GM21390 (cell line): ENCODE data around the gene RCAN2.
"Not testable (repeated sequence)": the region's sequence is repeated elsewhere in the genome, so short reads cannot be mapped to it uniquely, and the experiment has no call there.

Experiments
- ATAC-seq: cut with Tn5 transposase; IDR thresholded peaks from one replicate; pipeline ENCODE4 v1.9.1; 2021; ENCODE audit not compliant: unreplicated experiment

Gene RCAN2

DNA sequence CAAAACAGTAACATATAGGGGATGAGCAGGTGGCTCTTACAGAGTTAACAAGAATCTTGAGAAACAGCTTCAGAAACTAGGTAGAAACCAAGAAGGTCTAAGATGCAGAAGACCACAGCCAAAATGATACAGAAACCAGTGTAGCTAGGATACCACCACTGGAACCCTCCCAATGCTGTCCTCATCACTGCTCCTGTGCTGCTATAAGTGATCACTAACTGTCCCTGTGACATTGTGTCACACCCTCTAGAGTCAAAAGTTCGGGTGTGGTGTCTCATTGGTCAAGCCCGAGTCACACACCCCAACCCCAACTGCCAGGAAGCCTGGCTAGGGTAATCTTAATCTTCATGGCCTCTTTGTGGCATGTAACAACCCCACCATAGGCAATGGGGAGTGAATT, 153.1 kb downstream of the RCAN2 start:
- peak; percentile 97 for ATAC-seq

DNA sequence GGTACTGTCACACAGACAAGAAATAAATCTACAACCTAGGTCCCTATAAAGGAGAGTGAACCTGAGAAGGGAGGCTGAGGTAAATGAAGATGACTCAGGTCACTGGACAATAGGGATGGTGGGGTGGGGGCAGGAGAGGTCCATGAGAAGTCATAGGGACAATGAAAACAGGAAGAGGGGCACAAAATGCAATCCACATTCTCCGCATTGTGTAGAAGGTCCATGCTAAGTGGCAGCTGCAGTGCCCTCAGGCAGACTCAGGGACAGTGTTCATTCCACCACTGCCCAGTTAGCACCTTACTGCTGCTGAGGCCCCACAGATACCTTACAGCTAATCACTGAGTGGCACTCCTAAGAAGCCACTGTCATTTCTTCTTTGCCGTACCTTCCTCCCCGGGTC, 156.8 kb downstream of the RCAN2 start:
- ATAC-seq = no peak

DNA sequence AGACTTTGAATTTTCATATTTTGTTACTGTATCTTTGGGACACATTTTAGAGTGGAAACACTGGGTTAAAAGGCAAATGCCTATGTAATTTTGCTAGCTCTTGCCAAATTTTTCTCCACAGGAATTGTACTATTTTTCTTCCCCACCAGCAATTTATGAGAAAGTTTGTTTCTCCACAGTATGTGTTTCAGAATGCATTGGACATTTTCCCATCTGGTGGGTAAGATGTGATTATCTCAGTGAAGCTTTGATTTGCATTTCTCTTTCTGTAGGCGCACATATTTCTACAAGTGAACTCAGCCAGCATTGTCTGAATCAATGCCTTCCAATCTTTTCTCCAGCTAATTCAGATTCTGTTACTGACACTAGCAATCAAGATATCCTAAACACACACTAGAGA, 157.8 kb downstream of the RCAN2 start:
- ATAC-seq = no peak

DNA sequence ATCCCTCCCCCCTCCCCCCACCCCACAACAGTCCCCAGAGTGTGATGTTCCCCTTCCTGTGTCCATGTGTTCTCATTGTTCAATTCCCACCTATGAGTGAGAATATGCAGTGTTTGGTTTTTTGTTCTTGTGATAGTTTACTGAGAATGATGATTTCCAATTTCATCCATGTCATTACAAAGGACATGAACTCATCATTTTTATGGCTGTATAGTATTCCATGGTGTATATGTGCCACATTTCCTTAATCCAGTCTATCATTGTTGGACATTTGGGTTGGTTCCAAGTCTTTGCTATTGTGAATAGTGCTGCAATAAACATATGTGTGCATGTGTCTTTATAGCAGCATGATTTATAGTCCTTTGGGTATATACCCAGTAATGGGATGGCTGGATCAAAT, 158.8 kb downstream of the RCAN2 start:
- not testable (repeated sequence) for ATAC-seq

DNA sequence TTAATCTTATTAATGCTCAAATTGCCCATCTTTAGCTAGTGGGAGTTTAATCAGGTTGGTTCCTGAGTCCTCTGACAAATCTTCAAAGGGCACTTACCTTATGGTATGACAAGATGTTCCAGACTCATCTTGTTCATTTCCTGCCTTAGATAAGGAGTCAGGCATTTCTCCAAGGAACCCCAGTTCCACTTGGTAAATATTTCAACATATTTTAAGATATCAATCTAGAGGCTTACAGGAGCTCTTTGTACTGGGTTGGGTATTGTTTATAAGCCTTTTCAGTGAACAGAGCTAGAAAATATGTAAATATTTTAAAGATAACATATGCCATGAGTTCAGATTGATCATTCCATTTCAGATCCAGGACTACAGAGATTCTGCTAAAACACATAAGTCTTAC, 159.8 kb downstream of the RCAN2 start:
- no peak for ATAC-seq

DNA sequence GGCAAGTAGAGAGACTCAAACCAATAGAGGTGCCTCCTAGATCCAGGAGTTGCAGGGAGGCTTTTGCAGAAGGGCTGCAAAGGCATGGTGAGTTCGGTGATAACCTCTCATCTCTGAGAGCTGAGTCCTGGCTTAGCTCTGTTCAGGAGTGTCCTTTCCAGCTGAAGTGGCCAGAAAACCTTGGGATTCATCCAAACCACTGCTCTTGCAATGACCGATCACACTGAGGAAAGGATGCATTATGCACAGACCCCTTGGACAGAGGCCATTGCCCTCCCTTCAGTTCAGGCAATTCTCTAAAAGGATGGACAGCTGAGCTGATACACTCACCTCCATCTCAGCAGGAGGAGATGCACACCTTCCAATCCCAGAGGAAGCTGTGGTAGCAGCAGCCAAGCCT, 161.7 kb downstream of the RCAN2 start:
- no peak for ATAC-seq

DNA sequence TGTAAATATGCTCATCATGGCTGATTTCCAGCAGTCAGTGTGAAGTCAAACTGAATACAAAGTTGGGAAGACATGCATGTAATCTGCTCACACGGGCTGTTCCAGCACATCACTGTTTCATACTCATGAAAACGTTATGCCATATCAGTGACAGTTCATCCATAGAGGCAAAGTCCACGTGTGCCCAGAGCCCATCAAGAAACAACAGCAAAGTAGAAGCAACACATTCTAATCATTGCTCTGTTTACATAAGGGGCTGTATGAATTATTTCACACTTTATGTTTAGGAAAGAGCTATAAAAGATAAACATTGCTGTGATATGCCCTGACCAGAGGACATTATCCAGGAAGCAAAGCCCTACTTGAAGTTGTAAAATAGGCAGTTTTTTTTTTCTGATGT, 163.5 kb downstream of the RCAN2 start:
- ATAC-seq = no peak

DNA sequence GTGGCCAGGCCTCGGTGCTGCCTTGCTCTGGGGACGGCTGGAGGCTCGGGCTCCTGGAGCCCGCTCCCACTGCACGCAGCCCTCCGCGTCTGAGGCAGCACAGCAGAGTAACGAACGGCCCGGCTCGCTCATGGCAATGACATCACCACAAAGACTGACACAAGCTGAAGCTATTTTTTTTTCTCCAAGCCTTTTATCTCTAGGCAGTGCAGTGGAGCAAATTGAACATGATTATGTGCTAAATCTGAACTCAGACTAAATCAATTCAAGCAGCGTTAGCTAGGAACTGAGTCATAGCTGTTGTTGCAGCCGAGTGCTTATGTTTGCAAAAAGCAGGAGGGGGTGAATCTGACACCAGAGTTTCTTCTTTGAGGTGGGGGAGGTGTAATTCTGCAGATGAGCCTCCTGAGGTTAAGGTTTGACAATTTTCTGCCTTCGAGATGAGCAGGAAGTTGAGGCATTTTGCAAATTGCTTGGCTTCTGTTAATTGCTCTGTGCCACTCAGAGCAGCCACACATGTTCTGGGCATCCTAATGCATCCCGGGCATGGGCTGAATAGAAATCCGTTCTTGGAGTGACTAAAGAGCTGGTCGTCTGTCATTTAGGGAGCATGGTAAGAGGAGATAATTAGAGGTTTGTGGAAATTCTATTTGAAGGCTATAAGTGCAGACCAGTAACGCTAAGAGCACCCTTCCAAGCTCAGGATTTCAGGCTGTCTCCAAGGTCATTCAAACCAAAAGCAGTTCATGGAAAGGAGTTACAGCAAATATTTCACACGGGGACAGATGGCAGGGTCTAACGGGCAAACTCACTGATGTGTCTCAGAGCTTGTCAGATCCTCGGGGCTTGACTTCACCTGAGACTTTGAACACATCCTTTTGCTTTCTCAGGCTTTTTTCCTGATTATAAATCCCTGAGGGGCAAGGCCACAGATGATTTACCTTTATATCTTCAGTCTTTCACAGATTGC, 165.4 kb downstream of the RCAN2 start:
- no peak for ATAC-seq

DNA sequence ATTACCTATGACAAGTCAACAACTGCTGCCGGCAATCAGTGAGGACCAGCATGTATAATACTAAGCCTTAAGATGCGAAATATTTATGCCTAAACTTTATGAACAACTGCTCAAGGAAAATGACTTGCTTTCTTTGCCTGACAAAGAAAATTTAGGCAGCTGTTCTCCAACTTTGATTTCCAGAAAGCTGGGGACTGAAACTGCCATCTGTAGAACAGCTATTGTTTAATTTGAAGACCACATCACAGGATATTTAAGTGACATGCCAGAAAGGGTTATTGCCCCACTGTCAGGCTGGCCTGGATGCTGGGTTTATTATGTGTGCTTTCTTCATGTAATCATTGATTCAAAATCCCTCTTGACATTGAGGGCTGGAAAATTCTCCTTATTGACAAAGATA, 166.5 kb downstream of the RCAN2 start:
- ATAC-seq = no peak

DNA sequence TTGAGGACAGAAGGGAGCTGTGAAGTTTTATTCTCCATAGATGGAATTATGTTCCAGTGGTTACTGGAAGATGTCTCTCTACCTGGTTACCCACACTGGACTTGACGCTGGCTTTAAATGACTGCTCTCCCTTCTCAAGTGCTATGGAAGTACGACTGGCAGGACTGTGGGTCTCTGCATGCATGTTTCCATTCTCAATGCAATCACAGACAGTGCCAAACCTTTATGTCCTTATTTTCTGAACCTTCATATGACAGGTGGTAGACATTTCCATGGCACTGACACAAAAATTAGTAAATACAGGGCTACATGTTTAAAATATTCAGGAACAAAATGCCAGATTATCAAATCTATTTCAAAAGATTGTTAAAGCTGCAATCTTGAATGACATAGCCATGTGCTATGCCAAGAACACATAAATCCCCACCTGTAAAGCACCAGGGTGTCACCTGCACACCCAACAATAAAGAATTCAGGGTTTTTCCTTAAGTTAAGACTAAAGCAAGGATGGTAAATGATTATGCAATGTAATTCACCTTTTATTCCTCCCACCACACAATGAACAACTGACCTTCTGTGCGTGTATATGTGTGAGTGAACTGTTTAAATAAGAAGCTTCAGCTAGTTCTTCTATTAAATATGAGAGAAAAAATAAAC, 167.2 kb downstream of the RCAN2 start:
- ATAC-seq = no peak

DNA sequence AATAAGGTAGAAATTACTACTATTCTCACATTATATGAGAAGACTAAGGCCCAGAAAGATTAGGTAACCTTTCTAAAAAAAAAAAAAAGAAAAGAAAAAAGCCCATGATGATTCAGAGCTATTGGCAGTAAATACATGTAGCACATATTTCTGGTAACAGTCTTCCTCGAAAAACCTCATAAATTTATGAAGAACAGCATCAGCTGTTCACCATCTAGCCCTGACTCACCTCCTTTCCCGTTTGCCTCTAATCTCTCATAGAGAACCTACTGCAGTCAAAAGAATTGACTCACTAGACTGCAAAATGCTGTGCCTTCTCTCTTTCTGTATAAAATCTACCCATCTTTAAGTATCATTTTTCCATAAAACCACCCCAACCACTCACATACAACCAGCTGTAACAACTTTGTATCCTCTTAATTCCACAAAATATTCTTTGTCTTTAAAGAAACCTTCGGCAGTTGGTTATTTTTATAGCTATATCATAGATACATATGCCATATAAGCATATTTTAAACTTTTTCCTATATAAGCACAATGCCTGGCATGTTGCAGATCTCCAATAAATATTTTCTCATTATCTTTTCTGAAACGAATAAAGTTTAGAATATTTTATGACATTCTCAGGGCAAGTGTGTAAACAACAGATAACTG, 167.8 kb downstream of the RCAN2 start:
- no peak for ATAC-seq

DNA sequence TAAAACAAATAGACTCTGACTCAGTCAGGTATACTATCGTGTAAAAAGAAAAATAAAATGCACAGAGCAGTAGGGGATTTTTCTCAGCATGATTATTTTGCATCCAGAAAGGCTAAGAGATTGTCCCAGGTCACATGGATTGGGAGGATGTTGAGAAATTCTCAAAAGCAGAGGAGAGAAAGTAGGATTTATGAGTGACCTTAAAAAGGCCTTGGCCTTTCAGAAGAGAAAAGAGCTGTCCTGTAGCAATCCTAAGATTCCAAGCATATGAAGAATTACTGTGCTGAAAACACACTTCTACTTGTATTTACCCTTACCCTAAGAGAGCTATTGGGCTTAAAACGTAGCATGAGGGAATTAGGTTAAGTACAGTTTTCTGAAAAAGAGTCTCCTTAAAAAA, 170.7 kb downstream of the RCAN2 start:
- no peak for ATAC-seq

DNA sequence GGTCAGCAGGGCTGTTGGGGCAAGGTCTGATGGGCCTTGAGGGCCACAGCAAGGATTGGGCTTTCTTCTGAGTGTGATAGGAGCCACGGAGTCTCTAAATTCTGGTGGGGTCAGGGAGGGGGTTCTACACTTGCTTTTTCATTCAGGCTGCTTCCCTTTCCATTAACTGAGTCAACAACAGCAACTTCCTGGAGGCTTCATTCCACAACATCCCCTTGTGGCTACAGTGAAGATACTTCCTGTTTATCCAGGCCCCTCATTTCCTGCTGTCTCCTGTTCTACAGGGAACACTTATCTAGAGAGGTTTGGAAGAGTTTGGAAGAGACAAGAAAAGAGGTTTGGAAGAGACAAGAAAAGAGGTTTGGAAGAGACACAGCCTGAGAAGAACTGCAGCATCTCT, 175.7 kb downstream of the RCAN2 start:
- ATAC-seq = no peak

DNA sequence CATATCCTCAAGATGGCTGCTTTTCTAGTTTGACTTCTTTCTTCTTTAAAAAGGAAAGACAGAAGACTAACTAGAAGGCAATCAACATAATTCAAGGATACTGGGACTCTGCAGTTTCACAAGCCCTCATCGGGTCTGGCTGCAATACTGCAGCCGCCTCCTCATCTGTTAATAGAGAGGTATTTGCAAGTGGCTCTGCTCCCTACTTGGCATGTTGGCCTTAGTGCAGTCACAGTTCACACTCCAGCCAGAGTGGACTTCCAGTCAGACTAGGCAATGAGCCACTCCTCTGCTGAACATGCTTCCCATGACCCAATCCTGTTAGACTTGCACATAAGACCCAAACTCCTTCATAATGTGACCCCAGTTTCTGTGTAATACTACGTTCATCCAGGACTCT, 178.6 kb downstream of the RCAN2 start:
- ATAC-seq = no peak

DNA sequence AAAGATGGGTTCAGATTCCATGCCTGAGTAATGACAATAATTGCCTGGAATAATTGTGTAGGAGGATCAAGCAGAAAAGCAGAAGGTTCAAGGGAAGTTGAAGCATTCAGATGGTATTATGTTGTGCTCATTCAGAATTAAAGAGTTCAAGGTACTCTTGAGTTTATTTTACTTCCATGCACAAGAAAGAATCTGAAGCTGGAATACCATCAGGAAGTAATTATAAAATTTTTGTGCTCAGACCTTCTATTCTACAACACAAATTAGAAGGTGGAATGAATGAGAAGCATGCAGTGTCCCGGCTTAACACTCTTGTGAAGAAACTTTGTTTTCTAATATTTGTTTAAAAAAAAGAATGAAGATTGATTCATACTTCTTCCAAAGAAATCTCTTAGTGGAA, 181.1 kb downstream of the RCAN2 start:
- no peak for ATAC-seq

DNA sequence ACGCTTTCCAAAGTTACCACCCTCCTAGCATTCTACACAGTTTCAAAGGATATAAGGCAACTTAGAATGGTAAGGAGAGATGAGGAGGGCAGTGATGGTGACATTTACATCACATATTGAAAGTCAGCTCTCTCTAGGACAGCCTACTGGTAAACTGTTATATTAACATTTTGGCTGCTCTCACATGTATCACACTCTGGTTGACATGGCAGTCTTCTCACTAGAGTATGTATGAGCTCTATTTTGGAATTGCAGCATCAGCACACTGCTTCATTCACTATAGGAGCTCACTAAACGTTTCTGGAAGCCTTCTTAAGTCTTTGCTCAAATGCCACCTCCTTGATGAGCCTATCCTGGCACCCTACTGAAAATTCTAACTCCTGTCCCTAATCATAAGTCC, 184.8 kb downstream of the RCAN2 start:
- no peak for ATAC-seq

DNA sequence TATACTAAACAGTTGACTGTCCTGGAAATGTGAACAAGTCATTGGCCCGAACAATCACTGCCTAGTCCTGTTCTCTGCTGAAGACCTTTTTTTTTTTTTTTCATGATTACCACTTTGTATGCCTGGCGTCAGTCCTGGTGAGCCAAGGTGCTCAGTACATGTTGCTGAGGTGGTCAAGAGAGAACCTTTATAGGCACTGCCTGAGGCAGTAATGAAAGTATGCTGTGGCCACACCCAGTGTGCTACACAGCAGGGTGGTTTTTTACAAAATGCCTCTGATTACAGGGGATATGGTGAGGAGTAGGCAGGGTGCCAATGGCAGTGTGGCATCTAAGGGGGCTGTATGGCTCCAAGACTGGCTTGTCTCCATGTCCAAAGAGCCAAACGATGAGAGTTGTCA, 185.4 kb downstream of the RCAN2 start:
- ATAC-seq = no peak

DNA sequence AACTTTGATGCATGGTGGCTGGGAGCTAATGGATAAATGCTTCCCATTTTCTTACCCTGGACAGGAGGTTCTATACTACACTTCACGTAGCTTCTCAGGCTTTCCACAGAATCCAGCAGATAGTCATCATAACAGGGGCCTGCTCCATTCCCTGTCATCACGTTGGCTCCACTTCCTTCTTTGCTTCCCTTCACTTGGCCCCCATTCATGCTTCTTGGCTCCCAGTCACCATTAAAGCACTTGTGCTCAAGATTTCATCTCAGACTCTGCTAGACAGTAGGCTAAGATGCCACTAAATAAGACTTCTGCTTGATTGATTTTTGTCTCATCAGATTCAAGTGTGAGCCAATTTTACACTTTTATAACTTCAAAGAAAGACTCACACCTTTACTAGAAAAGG, 186.0 kb downstream of the RCAN2 start:
- ATAC-seq = no peak

DNA sequence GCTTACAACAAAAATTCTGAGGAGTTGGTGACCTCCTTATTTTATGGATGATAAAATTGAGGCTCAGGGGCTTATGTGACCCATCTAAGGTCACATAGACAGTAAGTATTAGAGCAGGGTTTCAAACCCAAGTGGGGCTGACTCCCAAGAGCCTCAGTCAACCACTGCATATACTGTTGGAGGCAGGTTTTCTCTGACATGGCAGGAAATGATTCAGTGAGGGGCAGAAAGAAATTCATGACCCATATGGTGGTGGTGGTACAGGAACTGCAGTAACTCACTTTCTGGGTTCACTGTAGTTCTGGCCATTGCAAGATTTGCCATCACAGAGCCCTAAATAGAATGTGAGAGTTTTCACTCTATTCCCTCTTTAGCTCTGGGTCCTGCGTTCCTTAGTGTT, 188.4 kb downstream of the RCAN2 start:
- no peak for ATAC-seq

DNA sequence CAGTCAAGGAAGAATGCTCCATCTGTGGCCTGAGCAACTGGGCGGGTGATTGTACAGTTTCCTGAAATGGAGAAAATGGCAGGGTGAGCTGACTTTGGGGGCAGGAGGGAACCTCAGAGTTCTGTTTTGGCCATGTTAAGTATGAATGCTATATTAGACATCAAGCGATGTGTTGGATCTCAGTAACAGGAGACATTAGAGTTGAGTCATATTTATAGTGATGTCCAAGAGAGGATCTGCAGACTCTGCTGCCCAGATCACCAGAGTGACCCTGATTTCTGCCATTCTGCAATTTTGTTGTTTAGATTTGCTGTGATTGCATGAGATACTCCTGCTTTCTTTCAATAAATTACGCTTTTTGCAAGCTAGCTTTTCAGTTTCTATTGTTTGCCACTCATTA, 189.1 kb downstream of the RCAN2 start:
- ATAC-seq = no peak

DNA sequence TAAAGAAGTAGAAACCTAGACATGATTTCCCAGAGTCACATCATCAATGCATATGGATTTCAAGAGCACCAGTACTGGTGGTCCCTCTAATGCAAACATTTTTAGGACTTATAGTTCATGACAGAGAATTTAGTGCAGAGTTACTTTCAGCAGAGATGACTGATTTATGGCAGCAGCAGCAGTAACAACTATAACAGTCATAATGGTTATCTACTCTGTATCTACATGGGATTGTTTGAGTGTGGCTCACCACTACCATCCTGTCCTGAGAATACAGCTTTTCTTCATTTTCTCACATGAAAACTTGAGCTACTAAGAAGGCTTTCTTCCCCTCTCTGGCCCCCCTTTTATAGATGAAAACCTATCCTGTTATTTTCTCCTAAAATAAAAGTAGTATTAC, 192.0 kb downstream of the RCAN2 start:
- no peak for ATAC-seq

DNA sequence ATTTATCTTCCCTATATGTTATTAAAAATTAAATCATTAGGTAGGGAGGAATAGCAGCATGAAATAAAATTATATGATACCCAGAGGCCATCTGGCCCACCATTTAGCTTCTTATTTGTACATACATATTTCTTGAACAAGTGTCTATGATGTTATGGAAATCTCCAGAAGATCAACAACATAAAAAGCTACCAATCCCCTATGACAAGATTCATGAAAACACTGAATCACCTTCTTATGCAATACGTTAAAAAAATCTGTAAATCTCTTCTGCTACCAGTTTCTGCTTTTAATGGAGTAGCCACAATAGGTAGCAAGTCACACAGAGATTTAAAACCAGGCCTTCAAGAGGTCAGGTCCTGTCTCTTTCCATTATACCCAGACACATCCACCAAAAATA, 194.7 kb downstream of the RCAN2 start:
- ATAC-seq = no peak
